Fibroblast of villous mesenchyme (primary cell): Measurements from ENCODE around the gene UBE3D. TPM values are rescaled to one million over a fixed set of nuclear protein-coding genes. Genes with fewer than 3 reads are reported as not detected.

Experiments used
- DNase-seq: peaks from one replicate; pipeline ENCODE4 v3.0.0-alpha.2; 2010; ENCODE audit warnings: low read depth
- H3K4me3 ChIP-seq: 2 replicates; pipeline ENCODE4 v1.5.1; 2011; ENCODE audit warnings: low read depth, mild to moderate bottlenecking, low read length
- total RNA-seq: library from RNA; depleted of rRNA; stranded (reverse); fragments of >200 nt; gene quantifications from 2 replicates; pipeline ENCODE4 v1.2.3, GENCODE V29; 2012
- TF ChIP-seq, protein P1 (sequence below): IDR thresholded peaks from 2 replicates; pipeline ENCODE4 v1.5.1; 2012; ENCODE audit warnings: low read depth, mild to moderate bottlenecking, low read length; ENCODE audit not compliant: insufficient read depth

Gene UBE3D
- total RNA-seq, 1 donor: 9.5 TPM

- no peak for DNase-seq
- no peak overlapping the region for H3K4me3 ChIP-seq
- TF ChIP-seq, protein P1, sequence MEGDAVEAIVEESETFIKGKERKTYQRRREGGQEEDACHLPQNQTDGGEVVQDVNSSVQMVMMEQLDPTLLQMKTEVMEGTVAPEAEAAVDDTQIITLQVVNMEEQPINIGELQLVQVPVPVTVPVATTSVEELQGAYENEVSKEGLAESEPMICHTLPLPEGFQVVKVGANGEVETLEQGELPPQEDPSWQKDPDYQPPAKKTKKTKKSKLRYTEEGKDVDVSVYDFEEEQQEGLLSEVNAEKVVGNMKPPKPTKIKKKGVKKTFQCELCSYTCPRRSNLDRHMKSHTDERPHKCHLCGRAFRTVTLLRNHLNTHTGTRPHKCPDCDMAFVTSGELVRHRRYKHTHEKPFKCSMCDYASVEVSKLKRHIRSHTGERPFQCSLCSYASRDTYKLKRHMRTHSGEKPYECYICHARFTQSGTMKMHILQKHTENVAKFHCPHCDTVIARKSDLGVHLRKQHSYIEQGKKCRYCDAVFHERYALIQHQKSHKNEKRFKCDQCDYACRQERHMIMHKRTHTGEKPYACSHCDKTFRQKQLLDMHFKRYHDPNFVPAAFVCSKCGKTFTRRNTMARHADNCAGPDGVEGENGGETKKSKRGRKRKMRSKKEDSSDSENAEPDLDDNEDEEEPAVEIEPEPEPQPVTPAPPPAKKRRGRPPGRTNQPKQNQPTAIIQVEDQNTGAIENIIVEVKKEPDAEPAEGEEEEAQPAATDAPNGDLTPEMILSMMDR: no peak
These were observed 184.1 kb downstream of the UBE3D start for GRCh38 chr6:82881519-82881918.

GRCh38 chr6:82878812-82879211 lies 186.8 kb downstream of the UBE3D start:
- TF ChIP-seq, protein P1: no peak
- peak; percentile 25 for DNase-seq
- H3K4me3 ChIP-seq: no peak overlapping the region

DNA sequence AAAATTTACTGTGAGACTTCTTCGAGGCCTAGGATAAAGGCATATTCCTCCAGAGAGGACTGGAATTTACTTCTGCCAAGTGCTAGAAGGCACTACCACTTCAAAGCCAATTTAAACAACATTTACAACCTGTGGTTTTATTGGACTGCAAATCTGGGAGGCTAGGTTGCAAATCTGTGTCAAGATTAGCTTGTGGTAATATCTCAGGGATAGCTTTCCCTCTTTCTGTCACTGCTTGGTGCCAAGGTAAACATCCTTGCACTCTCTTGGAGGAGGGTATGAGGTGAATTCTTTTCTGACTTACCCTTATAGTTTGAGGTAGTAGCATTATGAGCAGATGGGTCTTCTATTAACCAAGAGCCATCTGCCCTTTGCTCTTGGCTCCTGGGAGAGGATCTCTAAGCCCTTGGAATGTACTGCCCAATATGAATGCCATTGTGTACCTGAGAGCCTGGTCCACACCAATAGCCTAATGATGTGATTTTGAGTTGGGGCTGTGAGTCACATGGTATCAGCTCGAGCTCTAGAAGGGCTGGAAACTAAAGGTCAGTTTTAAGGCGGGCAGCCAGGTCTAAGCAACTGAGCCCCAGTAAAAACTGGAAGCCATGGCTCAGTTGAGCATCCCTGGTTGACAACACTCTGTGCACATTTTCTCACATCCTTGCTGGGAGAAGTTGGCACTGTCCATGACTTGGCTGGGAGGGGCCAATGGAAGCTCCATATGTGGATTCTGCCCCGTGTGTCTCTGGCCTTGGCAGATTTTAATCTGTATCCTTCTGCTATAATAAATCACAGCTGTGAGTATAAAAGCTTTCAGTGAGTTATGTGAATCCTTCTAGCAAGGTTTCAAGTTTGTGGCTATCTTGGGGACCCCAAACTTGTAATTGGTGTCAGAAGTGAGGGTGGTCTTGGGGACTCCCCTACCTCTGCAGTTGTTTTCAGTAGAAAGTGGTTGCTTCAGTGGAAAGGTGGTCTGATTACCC lies 188.1 kb downstream of the UBE3D start:
- no peak overlapping the region for H3K4me3 ChIP-seq
- TF ChIP-seq, protein P1: no peak
- no peak for DNase-seq

DNA sequence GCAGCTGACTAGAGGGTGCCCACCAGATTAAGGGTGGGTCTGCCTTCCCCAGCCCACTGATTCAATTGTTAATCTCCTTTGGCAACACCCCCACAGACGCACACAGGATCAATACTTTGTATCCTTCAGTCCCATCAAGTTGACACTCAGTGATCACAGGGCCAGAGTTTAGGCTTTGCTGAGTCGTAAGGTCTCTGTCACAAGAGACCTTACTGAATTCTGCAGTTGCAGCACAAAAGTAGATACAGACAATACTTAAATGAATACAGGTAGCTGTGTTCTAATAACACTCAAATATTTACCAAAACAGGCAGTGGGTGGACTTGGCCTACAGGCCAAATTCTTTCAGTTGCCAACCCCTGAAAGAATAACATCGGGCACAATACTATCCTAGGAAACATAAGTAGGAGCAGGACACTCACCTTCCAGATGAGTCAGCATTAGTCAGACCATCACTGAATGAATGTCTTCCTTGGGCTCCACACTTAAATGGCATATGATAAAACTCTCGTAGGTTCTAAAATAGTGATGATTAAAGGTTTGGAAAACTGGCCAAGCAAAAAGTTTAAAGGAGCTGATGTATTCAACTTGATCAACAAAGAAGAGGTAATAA lies 190.0 kb downstream of the UBE3D start:
- TF ChIP-seq, protein P1: no peak
- no peak overlapping the region for H3K4me3 ChIP-seq
- DNase-seq: peak; percentile 37

DNA sequence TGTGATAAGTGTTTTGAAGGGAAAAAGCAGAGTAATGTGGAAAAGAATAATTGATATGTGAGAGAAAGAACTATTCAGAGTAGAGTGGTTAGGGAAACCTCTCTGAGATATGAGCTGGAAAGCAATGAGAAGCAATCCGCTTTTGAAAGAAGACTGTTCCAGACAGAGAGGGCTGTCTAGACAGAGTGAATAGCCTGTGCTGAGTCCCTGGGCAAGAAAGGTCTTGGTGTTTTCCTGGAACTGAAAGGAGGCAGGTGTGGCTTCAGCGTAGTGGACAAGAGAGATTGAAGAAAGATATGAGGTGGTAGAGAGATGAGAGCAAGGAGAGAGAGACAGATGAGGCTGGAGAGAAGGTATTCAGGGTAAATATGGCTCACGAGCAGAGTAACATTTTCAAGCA lies 190.8 kb downstream of the UBE3D start:
- DNase-seq: no peak
- H3K4me3 ChIP-seq: no peak overlapping the region
- TF ChIP-seq, protein P1: no peak

DNA sequence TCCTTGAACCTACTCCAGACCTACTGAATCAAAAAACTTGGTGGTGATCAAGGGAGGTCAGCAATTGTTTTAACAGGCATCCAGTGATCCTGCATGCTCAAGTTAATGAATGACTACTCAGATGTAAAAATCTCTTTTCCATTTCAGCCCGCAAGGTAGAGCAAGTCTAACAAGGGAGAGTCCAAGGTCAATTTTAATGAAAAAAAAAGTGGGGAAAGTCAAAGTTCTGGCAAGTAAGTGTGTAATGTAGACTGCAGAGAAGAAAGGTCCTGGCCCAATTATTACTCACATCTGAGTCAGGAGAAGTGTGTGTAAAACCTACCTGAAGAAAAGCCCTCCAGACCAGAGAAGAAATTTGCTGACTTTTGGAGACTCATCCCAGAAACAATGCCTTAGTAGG lies 193.5 kb downstream of the UBE3D start:
- H3K4me3 ChIP-seq: no peak overlapping the region
- TF ChIP-seq, protein P1: no peak
- DNase-seq: no peak
